Right lobe of liver (tissue), 4 donors: ENCODE data around the gene S1PR3.

Source experiments
- POLR2A ChIP-seq: fragments of 450-650 bp; IDR thresholded peaks from one replicate; pipeline ENCODE4 v1.6.1; 2017; ENCODE audit warnings: antibody characterized with exemption, mild to moderate bottlenecking
- TF ChIP-seq, protein P1 (sequence below), 4 donors: fragments of 200-600 bp in 3 of 4; fragments of 450-650 bp in 1 of 4; IDR thresholded peaks; one replicate each; pipeline versions ENCODE4 v1.5.1 to v1.8.0; 2016 to 2022; ENCODE audit warnings: antibody characterized with exemption in 4 of 4, mild to moderate bottlenecking in 2 of 4
- donor health status: DM: no; HTN: no; CAD: no.
- donor health status: DM: no; HTN: no; CAD: no.
- donor health status: DM: no; HTN: yes; CAD: no.

DNA sequence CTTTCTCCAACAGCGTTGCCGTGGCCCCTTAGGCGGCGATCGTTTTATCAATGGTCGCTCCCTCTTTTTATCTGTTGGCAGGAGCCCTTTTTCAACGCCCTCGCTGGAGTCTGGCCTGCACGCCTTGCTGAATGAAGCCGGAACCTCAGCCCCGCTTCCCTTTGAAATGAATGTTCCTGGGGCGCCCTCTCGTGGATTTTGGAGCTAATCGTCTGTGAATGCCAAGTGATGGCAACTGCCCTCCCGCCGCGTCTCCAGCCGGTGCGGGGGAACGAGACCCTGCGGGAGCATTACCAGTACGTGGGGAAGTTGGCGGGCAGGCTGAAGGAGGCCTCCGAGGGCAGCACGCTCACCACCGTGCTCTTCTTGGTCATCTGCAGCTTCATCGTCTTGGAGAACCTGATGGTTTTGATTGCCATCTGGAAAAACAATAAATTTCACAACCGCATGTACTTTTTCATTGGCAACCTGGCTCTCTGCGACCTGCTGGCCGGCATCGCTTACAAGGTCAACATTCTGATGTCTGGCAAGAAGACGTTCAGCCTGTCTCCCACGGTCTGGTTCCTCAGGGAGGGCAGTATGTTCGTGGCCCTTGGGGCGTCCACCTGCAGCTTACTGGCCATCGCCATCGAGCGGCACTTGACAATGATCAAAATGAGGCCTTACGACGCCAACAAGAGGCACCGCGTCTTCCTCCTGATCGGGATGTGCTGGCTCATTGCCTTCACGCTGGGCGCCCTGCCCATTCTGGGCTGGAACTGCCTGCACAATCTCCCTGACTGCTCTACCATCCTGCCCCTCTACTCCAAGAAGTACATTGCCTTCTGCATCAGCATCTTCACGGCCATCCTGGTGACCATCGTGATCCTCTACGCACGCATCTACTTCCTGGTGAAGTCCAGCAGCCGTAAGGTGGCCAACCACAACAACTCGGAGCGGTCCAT is 10.0 kb downstream of the S1PR3 start:
- TF ChIP-seq, protein P1, sequence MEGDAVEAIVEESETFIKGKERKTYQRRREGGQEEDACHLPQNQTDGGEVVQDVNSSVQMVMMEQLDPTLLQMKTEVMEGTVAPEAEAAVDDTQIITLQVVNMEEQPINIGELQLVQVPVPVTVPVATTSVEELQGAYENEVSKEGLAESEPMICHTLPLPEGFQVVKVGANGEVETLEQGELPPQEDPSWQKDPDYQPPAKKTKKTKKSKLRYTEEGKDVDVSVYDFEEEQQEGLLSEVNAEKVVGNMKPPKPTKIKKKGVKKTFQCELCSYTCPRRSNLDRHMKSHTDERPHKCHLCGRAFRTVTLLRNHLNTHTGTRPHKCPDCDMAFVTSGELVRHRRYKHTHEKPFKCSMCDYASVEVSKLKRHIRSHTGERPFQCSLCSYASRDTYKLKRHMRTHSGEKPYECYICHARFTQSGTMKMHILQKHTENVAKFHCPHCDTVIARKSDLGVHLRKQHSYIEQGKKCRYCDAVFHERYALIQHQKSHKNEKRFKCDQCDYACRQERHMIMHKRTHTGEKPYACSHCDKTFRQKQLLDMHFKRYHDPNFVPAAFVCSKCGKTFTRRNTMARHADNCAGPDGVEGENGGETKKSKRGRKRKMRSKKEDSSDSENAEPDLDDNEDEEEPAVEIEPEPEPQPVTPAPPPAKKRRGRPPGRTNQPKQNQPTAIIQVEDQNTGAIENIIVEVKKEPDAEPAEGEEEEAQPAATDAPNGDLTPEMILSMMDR (IDR thresholded peaks at IDR 0.05) = peak; percentile 74 to 84 (median 80)
- TF ChIP-seq POLR2A = no peak
